ENCODE data around the gene EGFR. TPM values are rescaled to one million over a fixed set of nuclear protein-coding genes. Genes with fewer than 3 reads are reported as not detected.
A peak's percentile ranks its signal among the peaks of the same experiment; 100 is the strongest.

EGFR gene
- total RNA-seq, 1 donor from 2014 or later, result 58.1 TPM

DNA sequence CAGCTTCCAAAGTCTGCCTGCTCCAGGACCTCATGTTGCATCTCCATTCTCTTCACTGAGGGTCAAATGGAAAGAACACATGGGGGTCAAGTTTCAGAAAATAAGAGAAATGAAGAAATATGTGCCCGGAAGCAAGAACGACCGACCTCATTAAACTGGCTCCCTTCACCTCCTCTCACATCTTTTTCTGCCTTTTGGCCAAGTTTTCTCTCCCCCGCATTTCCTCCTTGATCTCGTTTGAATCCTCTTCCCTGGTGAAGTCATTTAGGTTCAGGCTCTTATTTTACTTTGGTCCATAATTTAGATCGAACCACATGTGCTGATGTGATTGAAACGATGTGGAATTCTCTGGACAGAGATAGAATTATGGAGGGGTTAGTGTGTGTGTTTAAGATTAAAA lies 44.2 kb downstream of the EGFR start:
- no peak for DNase-seq

DNA sequence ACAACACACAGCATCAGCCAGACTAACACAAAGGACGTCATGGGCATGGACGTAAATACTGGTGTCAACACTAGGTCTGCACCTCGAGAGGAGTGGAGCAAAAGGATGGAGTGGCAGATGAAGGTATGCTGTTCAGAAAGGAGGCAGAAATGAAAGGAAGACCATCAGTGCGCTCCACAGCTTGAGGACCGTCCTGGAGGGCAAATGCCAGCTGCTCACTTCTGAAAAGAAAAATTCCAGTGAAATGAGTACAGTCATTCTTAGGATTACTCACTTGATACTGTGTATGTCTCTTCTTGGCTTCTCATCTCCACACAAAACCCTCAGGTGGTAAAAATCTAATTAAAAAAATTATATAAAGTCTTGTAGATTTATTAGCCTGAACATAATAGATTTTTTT lies 44.8 kb downstream of the EGFR start:
- no peak for DNase-seq

- DNase-seq, result no peak
Measured at GRCh38 chr7:55065079-55065478, 46.3 kb downstream of the EGFR start.

GRCh38 chr7:55065511-55066229 lies 46.9 kb downstream of the EGFR start:
- DNase-seq, result peak; percentile 75

GRCh38 chr7:55066524-55066923 lies 47.7 kb downstream of the EGFR start:
- no peak for DNase-seq

DNA sequence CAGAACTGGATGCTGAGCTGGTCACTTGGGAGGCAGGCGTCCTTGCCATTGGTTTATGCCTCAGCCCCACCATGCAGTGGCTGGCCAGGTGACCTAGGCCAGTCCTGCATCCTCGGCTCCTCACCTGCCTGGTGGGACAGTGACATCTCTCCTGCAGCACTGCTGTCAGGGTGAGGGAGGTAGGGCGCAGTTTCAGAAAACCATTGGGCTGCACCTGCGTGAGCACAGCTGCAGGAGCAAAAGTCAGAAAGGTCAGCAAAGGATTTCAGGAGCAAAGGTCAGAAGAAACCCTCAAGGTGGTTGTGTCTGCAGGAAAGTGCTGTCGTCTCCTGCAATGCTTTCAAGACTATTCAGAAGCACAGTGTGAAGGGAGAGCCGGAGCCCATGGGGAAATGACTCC lies 48.1 kb downstream of the EGFR start:
- DNase-seq, result no peak

DNA sequence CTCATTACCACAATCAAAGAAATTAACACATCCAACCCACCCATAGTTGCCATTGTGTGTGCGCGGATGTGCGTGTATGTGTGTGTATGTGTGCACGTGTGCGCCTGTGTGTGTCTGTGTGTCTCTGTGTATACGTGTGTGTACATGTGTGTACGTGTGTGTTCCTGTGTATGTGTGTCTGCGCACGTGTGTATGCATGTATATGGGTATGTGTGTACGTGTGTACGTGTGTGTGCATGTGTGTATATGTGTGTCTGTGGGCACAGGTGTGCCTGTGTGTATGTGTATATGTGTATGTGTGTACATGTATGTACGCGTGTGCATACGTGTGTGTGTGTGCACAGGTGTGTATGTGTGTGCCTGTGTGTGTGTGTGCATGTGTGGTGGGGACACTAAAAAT lies 48.9 kb downstream of the EGFR start:
- DNase-seq, result no peak

DNA sequence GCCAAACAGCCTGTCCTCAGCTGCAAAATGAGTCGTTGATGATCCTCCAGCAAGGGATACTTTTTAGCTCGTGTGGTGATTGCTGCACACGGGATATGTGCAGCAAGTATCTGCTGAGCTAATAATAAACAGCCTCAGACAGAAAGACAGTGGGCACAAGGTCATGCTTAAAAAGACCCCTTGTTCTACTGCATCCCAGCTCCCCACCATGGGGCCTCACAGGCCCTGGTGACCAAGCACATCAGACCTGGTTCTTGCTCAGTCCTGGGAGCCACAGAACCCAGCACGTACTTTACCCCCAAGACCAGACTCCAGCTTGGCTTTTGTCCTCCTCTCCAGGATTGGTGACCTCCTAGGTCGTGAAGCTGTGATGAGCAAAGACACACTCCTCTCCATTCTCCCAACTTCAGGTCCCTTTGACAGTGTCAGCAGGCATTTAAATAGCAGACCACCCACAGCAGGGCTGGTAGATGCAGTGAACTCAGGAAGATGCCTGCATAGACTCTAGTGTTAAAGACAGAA lies 50.5 kb downstream of the EGFR start:
- DNase-seq, result no peak

DNA sequence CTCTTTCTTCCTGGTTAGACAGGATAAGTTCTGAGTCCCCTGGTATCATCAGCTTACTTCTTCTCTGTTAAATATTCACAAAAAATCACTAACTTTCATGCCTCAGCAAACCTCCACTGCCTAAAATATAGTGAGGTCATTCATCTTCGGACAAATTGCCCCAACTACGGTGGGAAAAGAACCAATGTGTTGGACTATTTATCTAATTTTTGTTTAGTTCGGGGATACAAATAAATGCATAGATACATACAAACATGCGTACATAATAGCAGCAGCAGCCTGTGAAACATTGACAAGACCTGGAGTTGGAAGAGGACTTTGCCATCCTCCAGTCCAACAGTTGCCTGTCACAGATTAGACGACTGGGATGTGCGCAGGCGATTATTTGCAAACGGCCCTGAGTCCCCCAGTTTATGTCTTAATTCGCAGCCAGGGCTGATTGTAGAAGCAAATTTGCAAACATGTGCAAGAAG lies 51.5 kb downstream of the EGFR start:
- DNase-seq, result no peak

DNA sequence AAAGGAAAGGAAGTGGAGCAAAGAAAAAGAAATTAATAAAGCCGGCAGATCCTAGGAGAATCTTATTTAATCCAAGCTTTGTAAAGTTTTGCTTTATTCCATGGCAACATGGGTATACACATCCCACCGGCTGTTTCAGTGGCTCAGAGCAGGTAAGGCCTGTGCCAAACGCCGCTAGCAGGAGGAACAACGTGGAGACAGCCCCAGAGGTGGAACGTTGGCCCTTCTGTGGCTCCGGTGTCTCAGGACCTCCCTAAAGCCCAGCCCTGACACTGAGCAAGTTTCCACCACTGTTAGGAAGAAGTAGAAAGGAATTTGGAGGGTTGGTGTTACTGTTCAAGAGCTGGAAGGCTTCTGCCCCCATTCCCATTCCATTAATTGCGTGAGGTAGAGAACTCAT lies 52.0 kb downstream of the EGFR start:
- no peak for DNase-seq

DNA sequence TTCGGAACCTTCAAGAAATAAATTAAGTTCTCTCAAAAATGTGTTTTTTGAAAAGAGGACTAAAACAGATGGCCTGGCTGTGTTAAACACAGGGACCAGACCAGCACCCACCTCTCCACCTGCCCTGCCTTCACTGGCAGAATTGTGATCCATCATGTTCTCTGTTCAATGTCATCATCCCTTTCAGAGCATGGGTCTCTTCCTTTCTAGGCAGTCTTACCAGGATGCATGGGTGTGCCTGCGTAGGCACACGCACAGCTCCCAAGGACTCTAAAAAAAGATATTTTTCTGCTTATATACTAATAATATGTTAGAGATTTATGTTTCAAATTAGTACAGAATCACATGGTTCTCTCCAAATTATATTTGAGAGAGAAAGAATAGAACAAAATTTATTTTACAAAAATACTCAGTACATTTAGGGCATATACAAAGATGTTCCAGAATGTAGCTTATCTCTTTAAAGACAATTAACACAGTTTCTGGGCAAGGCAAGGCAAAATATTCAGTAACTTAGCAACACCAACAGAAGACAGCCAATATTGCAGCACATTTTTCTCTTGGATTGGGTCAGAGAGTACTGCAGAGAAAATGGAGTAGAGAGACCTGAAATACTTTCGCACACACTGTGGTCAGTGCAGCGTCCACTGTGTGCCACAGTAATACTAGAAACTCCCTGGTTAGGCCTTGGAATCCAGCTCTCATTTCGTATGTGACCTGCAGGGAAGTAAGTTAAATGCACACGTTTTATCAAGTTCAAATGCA lies 52.8 kb downstream of the EGFR start:
- peak; percentile 66 for DNase-seq

DNA sequence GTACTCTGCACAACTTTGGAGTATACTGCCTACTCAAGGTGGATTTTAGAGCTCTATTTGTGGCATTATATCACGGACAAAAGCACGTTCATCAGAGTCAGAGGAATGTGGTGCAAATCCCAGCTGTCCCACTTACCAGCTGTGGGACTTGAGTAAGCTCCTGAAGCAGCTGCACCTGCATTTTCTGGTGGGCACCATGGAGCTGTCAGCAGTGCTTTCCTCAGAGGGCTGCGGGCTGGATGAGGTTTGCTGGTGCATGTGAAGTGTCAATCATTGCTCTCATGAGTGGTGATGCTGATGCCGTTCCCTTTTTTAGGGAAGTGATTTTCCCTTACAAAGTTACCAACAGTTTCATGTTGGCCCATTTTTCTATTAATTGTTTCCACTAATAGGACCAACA lies 53.4 kb downstream of the EGFR start:
- DNase-seq, result peak; percentile 77

- DNase-seq, result no peak
Measured at GRCh38 chr7:55073051-55073511, 54.3 kb downstream of the EGFR start.

GRCh38 chr7:55073976-55074528 lies 55.2 kb downstream of the EGFR start:
- peak; percentile 71 for DNase-seq

DNA sequence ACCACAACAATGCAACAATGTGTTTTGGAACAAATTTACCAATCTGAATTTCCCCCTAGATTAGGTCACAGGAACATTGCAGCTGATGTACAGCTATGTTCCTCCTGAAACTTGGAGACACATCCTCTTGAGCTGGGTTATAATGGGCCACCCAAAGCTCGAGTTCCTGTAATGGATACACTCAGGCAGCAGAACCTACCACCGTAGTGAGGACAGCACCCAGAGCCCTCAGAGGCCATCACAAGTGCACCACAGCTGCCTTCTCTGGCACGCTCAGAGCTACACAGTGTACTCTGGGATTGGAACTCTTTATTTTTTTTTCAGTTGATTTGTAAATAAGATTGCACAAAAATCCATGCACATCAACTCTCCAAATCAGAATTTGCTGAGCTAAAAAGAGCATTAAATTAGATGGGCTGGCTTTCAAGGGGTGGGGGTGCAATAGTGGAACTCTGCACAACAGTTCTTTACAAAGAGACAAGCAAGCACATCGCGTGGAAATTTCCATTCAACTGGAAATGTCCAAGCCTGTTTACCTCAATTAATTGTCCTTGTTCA lies 56.7 kb downstream of the EGFR start:
- DNase-seq, result peak; percentile 82

- no peak for DNase-seq
Measured at GRCh38 chr7:55077561-55078410, 59.0 kb downstream of the EGFR start.

GRCh38 chr7:55078465-55079372 lies 59.9 kb downstream of the EGFR start:
- no peak for DNase-seq

GRCh38 chr7:55080000-55080623 lies 61.3 kb downstream of the EGFR start:
- no peak for DNase-seq

- DNase-seq, result no peak
Measured at GRCh38 chr7:55081068-55081467, 62.3 kb downstream of the EGFR start.
